Neural progenitor cell (in vitro differentiated cells): Measurements from ENCODE around the gene CRACDL.

Experiments
- CTCF ChIP-seq: fragments of 200-600 bp; sonication (generic); IDR thresholded peaks from 2 replicates; pipeline ENCODE4 v1.5.1; 2017; ENCODE audit warnings: antibody characterized with exemption, mild to moderate bottlenecking
- EZH2 ChIP-seq: fragments of 200-600 bp; sonication (generic); IDR thresholded peaks from 2 replicates; pipeline ENCODE4 v1.6.1; 2017; ENCODE audit warnings: antibody characterized with exemption, mild to moderate bottlenecking, moderate library complexity
- EZH2phosphoT487 ChIP-seq: fragments of 200-600 bp; sonication (generic); IDR thresholded peaks from 2 replicates; pipeline ENCODE4 v1.6.1; 2017; ENCODE audit warnings: antibody characterized with exemption

GRCh38 chr2:98800330-98801064, 135.5 kb downstream of the CRACDL start:
- no peak for TF ChIP-seq CTCF
- TF ChIP-seq EZH2: no peak
- no peak for TF ChIP-seq EZH2phosphoT487
